D721Med (cell line): ENCODE results near the gene LRIG2.
A peak's percentile ranks its signal among the peaks of the same experiment; 100 is the strongest.

Experiments
- DNase-seq: peaks from one replicate; pipeline ENCODE4 v3.0.0; 2011; ENCODE audit warnings: low spot score; ENCODE audit not compliant: insufficient read length
- FAIRE-seq: peaks from 2 replicates; lab custom pipeline; 2011; peaks lifted over from hg19 to GRCh38; lab: Jason Lieb, UNC
- CTCF ChIP-seq: IDR thresholded peaks from 2 replicates; pipeline ENCODE4 v1.5.1; 2012; ENCODE audit warnings: mild to moderate bottlenecking, control low read depth; ENCODE audit not compliant: insufficient read depth; ENCODE audit errors: missing control alignments

Gene LRIG2

GRCh38 chr1:113168946-113169345 lies 95.9 kb downstream of the LRIG2 start:
- no peak for DNase-seq
- FAIRE-seq: no peak

GRCh38 chr1:113169591-113169990 lies 96.6 kb downstream of the LRIG2 start:
- FAIRE-seq: no peak
- no peak for DNase-seq
- TF ChIP-seq CTCF: no peak

More at GRCh38 chr1:113168946-113169345, 95.9 kb downstream of the LRIG2 start:
- no peak for TF ChIP-seq CTCF

GRCh38 chr1:113170519-113170918 lies 97.5 kb downstream of the LRIG2 start:
- DNase-seq (no peak), FAIRE-seq (no peak)
- no peak for TF ChIP-seq CTCF

GRCh38 chr1:113178106-113178505 lies 105.1 kb downstream of the LRIG2 start:
- no peak for FAIRE-seq
- no peak for DNase-seq
- no peak for TF ChIP-seq CTCF

- TF ChIP-seq CTCF: peak; percentile 4
- DNase-seq (no peak), FAIRE-seq (no peak)
Observed at GRCh38 chr1:113178522-113178921, 105.5 kb downstream of the LRIG2 start.
